HG03097 (cell line): ENCODE data around the gene TSPO2.
"Not testable (repeated sequence)": the region's sequence is repeated elsewhere in the genome, so short reads cannot be mapped to it uniquely, and the experiment has no call there.

Source experiments
- ATAC-seq: cut with Tn5 transposase; IDR thresholded peaks from one replicate; pipeline ENCODE4 v1.9.1; 2021; ENCODE audit not compliant: unreplicated experiment, low FRiP score

Gene TSPO2, protein sequence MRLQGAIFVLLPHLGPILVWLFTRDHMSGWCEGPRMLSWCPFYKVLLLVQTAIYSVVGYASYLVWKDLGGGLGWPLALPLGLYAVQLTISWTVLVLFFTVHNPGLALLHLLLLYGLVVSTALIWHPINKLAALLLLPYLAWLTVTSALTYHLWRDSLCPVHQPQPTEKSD

DNA sequence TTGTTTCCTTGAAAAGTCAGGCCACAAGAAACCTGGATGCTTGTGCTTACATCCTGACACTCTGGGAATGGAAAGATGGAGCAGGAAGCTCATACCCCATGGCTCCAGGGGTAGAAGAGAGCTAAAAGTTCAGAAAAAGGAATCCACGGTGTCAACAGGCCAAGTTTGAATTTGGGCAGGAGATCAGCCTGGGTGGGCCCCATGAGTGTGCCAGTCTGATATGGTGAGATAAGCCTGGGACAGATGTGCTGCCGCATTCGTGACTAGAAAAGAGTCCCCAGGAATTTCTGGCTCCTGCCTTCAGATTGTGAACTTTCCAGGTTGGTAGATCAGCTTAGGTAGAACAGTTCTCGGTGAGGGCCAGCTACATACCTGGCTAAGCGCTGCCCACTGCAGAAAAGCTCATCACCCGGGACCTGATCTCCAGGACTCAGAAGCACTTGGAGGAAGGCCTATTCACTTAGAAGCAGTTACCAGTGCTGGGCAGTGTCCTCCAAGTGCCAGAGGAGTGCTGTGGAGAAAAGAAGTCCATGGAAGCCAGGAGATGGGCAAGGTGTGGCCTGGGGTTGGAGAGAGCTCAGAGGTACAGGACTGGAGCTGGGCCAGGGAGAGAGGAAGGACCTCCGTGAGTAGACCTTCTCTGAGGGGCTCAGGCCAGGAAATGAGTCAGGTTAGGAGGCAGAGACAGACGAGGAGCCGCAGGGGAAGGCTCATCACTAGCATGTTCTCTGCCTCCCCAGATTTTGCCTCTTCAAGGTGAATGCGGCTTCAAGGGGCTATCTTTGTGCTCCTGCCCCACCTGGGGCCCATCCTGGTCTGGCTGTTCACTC lies at the start of gene TSPO2:
Gene TSPO2 (plus strand): TSS at position 242 of the 830 bp plus-strand sequence. CDS start 519 bp downstream, at position 761.
- no peak for ATAC-seq

GRCh38 chr6:40992746-40993145 lies 49.5 kb upstream of the TSPO2 start:
- no peak for ATAC-seq

DNA sequence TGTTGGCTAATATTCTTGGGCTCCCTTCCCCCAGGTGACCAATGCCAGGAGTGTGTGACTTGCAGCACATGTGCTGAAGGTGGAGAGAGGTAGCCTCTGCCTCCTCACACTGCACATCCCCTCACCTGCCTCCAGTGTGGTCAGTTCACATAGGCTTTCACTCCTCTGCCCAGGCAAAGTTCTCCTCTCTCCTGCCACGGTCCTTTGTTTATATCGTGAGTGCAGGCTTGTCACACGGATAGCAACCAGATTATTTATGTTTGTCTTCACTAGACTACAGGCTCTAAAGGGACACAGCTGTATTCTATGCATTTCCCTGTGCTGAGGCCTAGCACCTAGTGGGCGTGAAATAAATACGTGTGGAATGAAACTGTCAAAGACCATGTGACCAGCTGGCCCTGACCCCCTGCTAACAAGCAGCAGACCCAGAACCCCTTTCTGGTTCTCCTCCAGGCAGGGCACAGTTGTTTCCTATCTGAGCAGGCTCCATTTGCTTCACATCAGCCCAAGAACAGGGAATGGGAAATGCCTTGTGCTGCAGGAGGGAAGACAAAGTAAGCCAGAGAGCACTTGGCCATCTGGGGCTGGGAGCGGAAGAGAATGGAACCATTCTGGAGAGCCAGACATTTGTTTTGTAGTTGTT lies 45.6 kb upstream of the TSPO2 start:
- no peak for ATAC-seq

DNA sequence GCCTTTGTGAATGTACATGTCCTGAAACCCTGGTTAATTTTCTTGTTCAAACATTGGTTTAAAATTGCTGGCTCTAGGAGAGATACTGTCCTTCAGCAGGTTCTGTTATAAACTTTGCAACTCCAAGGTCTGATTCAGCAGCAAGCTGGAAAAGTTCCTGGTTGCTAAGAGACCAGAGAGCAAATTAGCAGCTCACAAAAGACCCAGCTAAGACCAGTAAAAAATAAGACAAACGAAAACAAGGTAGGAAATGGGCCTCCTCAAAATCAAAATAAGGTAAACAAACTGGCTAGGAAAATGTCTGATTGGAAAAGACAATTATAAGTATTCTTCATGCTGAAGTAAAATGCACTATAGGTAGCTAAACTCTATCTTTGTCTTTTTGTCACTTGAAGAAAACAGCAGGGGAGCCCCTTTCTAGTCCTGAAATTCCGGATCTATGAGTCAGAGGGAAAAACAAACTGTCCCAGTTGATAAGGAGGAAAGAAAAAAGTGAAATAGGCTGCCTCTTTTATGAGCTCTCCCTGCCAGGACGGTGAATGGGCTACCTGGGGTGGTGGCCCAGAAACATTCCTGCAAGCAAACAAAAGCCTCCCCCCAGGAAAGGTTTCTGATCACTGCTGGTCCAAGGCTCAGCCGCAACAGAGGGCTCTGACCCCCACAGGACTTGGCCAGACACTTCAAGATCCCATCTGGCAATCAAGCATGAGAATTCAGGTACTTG lies 44.9 kb upstream of the TSPO2 start:
- ATAC-seq = no peak

DNA sequence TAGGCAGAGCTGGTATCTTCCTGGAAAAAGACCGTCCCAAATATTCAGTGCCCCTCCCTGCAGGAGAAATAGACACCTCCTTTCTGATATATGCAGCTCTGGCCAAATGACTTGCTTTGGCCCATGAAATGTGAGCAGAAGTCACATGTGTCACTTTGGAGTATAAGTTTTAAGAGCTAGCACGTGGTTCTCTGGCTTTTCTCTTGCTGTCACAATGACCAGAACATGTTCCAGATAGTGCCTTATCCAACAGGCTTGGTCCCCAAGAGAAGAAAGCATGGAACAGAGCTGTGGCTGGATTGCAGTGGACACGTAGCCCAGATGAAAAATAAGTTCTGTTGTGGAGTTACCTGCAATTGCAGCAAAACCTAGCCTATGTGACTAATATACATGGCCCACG lies 43.6 kb upstream of the TSPO2 start:
- ATAC-seq = no peak

DNA sequence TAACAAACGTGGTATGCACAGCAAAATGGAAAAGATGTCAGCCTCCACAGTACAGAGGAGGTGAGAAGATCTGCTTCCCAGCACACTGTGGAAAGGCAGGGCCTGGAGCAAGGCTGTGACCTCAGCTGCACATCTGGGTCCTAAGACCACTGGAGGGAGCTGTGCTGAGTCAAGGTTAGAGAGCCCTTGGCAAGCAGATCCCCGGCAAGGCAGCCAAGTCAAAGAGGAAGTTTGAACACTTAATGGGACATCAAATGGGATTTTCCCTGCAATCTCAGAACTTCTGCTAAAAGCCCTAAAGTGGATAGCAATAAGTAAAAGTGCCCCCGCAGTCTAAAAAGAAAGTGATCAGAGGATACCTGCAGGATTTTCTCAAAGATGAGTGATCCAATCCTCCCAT lies 42.7 kb upstream of the TSPO2 start:
- ATAC-seq = no peak

GRCh38 chr6:41000248-41000647 lies 42.0 kb upstream of the TSPO2 start:
- ATAC-seq = no peak

DNA sequence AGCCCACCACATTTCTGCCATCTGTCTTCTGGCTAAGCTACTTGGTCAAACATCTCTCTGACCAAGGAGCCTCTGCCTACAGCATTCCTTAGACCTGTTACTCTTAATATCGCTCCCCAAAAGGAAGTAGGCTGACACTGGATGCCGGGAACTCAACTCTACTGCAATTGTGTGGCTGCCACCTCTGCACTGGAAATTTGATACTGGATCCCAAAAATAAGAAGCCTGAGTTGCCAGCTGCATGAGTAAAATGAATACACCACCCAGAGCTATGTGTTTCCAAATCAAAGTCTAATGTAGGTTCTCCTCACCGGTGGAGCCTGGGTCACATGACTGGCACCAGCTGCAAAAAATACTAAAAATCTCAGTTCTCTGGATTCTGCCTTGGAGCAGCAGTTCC lies 40.1 kb upstream of the TSPO2 start:
- ATAC-seq = no peak

GRCh38 chr6:41006217-41006616 lies 36.0 kb upstream of the TSPO2 start:
- not testable (repeated sequence) for ATAC-seq

DNA sequence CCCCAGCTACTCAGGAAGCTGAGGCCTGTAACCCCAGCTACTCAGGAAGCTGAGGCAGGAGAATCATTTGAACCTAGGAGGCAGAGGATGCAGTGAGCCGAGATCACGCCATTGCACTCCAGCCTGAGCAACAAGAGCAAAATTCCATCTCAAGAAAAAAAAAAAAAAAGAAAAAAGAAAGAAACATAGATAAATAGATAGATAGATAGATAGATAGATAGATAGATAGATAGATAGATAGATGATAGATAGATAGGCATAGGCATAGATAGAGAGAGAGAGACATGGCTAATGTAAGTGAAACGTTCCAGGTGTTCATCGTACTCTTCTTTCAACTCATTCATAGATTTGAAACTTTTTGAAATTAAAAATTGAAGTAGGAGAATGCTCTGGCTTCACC lies 35.3 kb upstream of the TSPO2 start:
- not testable (repeated sequence) for ATAC-seq

- no peak for ATAC-seq
These were observed 34.3 kb upstream of the TSPO2 start for GRCh38 chr6:41008011-41008410.

GRCh38 chr6:41009669-41010068 lies 32.6 kb upstream of the TSPO2 start:
- ATAC-seq = no peak

GRCh38 chr6:41011673-41012072 lies 30.6 kb upstream of the TSPO2 start:
- ATAC-seq = no peak

DNA sequence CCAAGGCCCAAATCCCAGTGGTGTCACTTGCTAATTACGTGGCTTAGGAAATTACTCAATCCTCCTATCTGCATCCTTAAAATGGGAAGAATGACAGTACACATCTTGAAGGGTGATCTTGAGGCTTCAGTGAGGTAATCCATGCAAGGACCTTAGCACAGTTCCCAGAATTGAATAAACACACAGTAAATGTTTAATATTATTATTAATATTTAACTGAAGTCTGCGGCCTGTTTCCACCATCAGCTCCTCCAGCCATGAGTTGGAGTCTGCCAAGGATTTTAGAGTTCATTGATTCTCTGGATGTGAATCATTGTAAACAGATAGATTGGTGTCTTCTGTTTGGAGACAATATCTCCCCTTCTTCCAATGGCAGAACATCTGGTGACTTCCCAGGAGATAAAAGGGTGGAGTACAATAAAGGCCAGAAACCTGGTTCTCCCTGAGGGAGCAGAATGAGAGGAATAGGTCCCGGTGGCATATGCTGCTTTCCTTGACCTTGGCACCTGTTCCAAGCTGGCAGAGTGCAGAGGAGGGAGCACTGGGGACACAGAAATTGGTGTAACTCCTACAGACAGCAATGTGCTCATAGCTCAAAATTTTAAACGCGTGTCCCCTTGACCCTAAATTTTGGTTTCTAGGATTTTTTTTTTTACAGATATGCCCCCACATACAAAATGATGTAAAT lies 28.7 kb upstream of the TSPO2 start:
- ATAC-seq = no peak

DNA sequence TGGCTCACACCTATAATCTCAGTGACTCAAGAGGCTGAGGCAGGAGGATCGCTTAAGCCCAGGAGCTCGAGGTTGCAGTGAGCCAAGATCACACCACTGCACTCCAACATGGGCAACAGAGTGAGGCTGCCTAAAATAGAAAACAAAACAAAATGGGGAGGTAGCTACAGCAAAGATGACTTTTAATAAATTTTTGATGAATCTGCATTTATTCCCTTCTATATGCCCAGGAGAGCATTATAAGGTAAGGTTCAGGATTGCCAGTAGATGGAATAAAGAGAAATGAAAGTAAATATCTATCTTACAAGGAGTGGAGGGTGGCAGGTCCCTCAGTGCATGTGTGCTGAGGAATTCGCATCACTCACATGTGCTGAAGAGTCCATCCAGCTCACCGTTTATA lies 27.5 kb upstream of the TSPO2 start:
- no peak for ATAC-seq

- ATAC-seq = not testable (repeated sequence)
These were observed 26.4 kb upstream of the TSPO2 start for GRCh38 chr6:41015860-41016259.

DNA sequence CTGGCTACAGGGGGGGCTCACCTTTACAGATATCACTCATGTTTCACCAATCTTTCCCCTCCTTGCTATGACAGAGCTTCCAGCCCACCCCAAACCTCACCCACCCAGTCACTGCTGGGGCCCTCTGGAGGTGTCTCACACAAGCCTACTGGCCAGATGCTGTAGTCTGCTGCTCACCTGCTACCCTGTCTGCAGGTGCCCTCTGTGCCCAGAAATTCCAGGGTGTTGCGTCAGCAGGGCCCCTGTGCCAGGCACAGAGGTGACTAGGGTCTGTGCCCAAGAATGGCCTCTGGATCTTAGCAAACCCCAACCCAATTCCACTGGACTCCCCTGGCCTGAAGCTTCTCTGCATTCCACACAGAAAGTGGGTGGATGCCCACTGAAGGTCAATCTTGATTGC lies 24.6 kb upstream of the TSPO2 start:
- ATAC-seq = no peak

- no peak for ATAC-seq
These were observed 20.4 kb upstream of the TSPO2 start for GRCh38 chr6:41021832-41022231.

GRCh38 chr6:41022294-41022693 lies 20.0 kb upstream of the TSPO2 start:
- no peak for ATAC-seq

DNA sequence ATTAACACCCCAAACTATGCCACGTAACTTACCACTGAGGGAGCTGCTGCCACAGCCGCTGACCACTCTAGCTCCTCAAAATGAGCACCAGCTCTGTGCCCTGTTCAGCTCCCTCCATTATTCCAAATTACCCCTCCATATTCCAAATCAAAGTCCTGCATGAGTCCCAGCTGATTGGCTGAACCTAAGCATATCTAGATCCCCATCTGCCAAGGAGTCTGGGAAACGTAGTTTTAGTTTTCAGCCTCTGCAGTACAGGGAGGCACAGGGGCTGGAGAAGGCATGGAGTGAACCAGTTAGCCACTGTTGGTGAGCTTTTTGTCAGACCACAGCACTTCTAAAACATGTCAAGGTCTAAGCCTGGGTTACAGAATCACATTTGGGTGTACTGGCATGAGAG lies 19.2 kb upstream of the TSPO2 start:
- no peak for ATAC-seq
